DMS53 (cell line): ENCODE results near the gene YIPF4.
"Not testable (repeated sequence)": the region's sequence is repeated elsewhere in the genome, so short reads cannot be mapped to it uniquely, and the experiment has no call there.

Source experiments
- DNase-seq: peaks from one replicate; lab custom pipeline; 2025; lab: John Stamatoyannopoulos, UW

The YIPF4 gene

DNA sequence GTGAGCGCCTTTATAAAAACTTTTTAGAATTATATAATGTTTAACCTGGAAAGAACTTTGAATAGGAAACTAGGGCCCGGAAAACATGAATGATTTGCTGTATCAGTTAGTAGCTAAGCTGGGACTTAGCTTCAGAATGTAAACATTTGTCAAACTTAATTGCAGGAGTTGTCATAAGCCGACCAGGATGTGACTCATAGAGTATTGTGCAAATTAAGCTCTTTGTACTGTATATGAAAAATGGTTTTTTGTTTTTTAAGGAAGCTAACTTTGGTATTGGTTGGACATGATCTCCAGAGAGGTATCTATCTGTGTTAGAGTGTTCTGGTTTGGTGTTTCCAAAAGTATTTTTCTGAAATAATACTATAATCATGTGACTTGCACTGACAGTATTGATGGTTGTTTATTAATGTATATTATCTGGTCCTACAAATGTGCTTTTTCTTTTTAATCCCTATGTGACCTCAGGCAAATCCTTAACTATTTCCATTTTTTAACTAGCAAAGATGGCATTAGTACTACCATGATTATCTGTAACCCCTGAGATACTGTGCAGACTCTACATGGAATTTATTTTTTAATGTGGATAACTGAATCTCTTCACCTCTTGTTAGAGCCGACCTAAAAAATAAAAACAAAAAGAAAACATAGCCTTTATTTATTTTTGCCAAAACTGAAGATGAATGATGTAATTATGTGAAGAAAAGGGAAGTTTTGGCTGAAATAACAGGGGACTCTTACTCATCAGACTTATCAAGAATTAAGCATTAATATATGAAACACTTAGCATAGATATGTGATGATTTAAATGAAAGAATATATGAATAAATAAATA, 11.7 kb downstream of the YIPF4 start:
- peak; percentile 51 for DNase-seq

DNA sequence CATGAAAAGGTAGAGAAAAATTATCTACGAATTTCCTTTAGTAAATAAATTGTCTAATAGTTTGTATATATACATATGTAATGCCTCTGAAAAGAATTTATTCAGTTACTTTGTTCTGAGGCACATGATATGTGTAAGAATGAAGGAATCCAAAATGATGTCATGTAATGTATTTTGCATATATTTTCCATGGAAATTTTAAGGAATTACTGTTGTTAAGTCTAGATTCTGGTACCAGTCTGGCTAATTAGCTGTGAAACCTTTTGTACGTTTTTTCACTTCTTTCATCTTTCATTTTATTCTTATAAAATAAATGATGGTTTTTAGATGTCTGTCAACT, 12.3 kb downstream of the YIPF4 start:
- DNase-seq, result no peak

DNA sequence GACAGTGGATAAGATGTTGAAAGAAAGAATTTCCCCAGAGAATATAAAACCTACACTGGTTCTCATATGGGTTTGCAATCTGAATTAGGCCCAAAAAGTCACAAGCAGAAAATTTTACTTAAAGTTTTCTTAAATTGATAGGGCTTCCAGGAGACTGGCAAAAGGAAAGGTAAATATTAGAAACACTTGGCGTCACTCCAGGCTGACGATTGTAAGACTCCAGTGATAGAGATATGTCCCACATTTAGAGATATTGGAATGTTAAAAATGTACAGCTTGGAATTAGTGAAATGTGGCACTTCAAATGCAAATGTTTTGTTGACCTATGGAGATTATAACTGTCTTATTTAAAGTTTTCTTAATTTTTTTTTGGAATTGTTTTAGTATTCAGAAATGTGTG, 14.0 kb downstream of the YIPF4 start:
- DNase-seq, result no peak

DNA sequence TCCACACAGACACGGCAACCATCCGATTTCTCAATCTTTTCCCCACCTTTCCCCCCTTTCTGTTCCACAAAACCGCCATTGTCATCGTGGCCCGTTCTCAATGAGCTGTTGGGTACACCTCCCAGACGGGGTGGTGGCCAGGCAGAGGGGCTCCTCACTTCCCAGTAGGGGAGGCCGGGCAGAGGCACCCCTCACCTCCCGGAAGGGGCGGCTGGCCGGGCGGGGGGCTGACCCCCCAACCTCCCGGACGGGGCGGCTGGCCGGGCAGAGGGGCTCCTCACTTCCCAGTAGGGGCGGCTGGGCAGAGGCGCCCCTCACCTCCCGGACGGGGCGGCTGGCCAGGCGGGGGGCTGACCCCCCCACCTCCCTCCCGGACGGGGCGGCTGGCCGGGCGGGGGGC, 15.8 kb downstream of the YIPF4 start:
- DNase-seq, result not testable (repeated sequence)

DNA sequence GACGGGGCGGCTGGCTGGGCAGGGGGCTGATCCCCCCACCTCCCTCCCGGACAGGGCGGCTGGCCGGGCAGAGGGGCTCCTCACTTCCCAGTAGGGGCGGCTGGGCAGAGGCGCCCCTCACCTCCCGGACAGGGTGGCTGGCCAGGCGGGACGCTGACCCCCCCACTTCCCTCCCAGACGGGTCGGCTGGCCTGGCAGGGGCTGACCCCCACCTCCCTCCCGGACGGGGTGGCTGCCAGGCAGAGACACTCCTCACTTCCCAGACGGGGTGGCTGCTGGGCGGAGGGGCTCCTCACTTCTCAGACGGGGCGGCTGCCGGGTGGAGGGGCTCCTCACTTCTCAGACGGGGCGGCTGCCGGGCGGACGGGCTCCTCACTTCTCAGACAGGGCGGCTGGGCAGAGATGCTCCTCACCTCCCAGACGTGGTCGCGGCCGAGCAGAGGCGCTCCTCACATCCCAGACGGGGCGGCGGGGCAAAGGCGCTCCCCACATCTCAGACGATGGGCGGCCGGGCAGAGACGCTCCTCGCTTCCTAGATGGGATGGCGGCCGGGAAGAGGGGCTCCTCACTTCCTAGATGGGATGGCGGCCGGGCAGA, 16.4 kb downstream of the YIPF4 start:
- DNase-seq, result not testable (repeated sequence)

DNA sequence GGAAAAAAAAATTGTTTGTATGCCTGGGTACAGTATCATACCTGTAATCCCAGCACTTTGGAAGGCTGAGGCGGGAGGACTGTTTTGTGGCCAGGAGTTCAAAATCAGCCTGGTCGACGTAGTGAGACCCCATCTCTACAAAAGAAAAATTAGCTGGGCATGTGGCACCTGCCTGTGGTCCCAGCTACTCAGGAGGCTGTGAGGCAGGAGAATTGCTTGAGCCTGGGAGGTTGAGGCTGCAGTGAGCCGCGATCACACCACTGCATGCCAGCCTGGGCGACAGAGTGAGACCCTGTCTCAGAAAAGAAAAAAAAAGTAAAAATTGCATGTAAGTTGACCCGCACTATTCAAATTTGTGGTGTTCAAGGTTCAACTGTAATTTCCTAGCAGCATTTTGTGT, 32.9 kb downstream of the YIPF4 start:
- DNase-seq, result no peak

DNA sequence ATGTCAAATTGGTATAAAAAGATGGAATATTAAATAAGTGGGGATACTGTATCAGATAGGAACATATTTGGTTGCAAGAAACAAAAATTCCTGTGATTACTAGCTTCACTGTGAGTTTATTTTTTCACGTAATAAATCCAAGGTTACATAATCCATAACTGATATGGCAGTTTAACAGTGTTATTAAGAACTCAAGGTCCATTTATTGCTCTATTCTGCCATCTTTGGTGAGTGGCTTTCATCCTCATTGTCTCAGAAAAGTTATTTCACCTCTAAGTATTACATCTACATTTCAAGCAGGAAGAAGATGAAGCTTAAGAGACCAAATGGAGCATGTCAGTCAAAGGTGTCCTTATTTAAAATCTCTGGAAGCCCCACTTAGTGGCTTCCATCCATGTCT, 37.2 kb downstream of the YIPF4 start:
- DNase-seq, result no peak

DNA sequence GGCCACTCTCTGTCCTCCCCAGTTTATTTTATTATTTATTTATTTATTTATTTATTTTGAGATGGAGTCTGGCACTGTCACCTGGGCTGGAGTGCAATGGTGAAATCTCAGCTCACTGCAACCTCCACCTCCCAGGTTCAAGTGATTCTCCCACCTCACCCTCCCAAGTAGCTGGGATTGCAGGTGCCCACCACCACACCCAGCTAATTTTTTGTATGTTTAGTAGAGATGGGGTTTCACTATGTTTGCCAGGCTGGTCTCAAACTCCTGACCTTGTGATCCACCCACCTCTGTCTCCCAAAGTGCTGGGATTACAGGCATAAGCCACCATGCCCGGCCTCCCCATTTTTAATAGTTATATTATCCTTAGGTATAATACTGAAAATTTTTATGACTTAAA, 51.0 kb downstream of the YIPF4 start:
- DNase-seq, result not testable (repeated sequence)

DNA sequence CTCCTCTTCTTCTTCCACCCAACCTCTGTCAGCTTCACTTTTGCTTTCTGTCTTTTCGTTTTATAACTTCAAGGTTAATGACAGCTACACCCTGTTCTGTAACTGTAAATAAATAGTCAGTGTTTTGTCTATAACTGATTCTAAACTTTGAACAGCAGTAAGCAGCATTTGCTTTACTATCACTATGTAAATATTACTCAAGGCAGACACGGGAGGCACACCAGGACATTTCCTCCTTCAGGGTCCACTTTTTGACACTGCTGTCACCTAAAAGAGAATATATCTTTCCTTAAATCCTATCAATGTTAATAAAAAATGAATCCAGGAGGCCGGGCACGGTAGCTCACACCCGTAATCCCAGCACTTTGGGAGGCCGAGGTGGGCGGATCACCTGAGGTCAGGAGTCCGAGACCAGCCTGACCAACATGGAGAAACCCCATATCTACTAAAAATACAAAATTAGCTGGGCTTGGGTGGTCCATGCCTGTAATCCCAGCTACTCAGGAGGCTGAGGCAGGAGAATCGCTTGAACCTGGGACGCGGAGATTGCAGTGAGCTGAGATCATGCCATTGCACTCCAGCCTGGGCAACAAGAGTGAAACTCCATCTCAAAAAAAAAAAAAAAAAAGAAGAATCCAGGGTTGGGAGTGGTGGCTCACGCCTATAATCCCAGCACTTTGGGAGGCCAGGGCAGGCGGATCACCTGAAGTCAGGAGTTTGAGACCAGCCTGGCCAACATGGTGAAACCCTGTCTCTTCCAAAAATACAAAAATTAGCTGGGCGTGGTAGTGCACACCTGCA, 51.7 kb downstream of the YIPF4 start:
- peak; percentile 7 for DNase-seq

DNA sequence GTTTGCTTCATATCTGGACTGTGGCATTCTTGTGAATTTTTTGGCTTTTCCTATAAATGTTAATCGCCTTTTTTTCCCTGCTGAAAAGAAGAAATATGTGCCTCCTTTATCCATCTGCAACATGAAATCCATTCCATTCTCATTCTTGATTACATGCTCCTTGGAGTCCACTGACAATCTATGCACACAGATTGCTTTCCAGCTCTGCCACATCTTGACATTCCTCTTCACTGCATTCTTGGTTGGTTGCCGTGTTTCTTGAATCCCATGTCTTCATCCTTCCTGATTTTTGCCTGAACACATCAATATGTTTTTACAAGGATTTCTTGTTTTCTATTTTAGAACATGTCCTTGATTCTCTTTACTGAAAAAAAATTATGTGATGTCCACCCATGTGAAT, 52.4 kb downstream of the YIPF4 start:
- no peak for DNase-seq

DNA sequence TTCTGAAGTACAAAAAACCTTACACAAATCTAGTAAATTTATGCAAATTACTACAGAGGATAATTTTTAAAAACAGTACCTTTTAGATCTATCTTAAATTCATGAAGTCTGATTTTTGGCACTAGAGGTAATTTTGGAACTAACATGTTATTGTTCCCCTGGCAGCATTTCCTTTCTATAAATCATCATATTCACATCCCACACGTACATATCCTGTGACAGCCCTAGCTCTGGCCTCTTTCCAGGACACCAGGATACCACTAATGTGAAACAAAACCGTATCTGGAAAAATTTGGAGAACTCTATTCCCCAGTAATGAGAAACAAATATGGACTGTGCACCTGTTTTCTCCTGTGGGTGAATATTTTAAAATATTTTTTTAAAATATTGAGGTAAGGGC, 65.1 kb downstream of the YIPF4 start:
- no peak for DNase-seq

DNA sequence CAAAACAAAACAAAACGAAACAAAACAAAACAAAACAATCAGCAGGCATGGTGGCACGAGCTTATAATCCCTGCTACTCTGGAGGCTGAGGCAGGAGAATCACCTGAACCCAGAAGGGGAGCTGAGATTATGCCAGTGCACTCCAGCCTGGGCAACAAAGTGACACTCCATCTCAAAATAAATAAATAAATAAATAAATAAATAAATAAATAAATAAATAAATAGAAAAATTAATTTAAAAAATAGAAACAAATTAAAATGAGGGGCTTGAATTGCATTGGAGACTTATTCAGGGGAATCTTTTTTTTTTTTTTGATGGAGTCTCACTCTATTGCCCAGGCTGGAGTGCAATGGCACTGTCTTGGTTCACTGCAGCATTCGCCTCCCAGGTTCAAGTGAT, 73.1 kb downstream of the YIPF4 start:
- DNase-seq, result not testable (repeated sequence)

DNA sequence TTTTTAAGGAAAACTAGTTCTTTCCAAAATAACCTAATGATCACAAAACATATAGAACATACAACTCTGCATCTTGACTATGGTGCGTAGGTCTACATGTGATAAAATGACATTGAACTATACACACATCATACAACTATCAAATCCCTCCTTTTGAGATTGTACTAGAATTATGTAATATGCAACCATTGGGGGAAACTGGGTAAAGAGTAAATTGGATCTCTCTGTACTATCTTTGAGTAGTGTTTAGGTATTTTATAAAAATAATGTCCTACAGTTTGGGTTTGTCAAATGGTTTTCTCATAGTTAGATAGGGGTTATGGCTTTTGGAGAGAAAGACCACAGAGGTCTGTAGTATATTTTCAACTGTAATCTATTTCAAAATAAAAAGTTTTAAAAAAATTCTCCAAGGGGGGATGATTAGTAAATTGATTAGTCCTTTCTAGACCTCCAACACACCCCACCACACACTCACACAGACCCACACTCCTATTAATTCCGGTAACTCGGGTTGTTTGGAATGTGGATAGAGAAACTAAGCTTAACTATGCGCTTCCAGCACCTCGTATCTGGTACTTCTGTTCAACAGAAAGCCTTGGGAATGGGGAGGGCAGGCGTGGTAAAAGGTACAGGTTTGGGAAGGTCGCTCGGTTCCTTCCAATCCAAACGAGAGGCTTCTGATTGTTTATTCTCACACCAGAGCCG, 78.4 kb downstream of the YIPF4 start:
- peak; percentile 30 for DNase-seq

DNA sequence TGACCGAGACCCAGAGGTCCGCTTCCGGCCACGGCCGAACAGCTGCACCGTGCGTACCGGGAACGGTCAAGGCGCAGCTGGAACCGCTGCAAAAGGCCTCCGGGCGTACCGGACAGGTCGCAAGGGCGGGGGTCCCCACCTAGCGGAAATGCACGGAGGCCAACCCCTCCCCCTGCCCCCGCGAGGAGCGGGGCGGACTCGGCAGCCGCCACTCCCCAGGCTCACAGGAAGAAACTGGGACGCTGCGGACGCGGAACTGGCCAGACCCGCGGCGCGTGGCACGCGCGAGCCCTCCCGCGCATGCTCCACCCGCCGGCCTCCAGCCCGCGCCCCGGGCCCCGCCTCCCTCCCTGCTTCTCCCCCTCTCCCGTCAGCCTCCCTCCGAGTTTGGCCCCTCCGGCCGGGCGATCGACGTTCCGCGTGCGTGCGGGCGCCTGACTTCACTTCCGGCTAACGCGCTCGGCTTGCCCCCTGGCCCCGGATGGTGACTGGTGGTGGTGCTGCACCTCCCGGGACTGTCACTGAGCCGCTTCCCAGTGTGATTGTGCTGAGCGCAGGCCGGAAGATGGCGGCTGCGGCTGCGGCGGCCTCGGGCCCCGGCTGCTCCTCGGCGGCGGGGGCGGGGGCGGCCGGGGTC, 79.1 kb downstream of the YIPF4 start, which contains the start of gene BIRC6:
Gene BIRC6 (plus strand): TSS at position 343 of the 637 bp plus-strand sequence. CDS start 139 bp downstream, at position 482.
- DNase-seq, result peak; percentile 97

DNA sequence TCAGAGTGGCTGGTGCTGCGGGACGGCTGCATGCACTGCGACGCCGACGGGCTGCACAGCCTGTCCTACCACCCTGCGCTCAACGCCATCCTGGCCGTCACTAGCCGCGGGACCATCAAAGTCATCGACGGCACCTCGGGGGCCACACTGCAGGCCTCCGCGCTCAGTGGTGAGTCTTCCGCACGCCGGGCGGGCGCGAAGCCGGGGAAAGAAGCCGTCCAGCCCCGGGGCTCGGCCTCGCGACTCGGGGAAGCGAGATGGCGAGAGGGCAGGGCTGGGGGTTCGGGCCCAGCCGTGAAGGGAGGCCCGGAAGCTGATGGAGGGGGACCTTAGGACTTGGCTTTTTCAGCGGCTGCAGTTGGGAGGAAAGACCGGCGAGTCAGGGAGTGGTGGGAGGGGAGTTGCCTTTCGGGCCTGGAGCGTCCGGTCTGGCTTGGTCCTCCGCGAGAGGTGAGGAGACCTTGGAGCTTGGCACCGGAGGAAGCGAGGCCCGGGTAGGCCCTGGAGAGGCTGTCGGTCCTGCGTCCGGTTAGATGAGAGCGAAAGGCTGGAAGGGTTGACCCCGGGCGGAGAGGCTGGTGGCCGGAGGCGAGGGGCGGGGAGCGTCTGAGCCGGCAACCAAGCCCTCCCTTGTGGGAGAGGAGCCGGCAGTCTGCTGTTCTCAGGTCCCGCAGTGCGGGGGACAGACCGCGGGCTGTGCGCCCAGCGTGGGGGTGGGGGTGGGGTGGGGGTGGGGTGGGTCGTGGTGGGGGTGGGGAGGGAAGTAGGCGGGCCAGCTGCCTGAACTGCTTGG, 79.8 kb downstream of the YIPF4 start:
- DNase-seq, result peak; percentile 68

DNA sequence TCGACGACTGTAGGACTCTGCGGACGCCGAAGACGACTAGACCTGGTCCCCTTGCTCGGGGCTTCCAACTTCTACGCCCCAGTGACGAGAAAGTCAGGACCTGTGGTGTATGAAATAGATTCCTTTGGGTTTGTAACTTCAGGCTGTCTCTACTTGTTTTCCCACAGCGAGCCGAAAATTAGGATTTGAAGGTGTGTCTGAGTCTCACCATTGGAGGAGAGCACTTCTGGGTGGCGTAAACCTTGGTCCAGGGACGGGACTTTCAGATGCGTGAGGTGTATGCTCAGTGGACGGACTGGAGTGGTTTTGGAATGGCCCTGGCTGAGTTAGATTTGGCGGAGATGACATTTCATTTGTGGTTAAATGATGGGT, 80.4 kb downstream of the YIPF4 start:
- no peak for DNase-seq

DNA sequence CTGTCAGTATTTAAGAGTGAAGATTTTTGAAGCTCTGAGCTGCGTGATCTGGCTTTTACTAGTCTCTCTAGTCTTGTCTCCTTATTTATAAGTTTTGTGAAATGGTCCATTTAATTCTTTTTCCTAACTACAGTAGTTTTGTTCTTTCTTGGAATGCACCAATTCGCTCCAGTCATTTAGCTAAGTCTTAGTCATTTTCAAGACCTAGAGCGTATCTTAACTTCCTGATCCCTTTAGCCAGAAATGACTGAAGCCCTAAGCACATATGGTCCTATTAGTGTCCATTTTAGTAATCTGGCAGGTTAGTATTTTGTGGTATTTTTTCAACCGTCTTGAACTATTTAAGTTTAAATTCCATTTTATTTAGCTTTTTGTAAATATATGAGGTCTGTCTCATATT, 82.7 kb downstream of the YIPF4 start:
- no peak for DNase-seq

DNA sequence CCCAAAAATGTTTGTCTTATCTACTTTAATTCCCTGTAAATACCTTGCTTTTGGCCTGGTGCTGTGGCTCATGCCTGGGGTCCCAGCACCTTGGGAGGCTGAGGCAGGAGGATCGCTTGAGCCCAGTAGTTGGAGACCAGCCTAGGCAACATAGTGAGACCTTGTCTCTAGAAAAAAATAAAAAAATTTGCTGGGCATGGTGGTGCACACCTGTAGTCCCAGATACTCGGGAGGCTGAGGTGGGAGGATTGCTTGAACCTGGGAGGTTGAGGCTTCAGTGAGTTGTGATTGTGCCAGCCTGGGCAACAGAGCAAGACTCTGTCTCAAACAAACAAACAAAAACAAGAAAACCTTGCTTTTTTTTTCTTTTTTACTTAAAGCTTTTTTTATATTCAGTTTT, 85.3 kb downstream of the YIPF4 start:
- not testable (repeated sequence) for DNase-seq

DNA sequence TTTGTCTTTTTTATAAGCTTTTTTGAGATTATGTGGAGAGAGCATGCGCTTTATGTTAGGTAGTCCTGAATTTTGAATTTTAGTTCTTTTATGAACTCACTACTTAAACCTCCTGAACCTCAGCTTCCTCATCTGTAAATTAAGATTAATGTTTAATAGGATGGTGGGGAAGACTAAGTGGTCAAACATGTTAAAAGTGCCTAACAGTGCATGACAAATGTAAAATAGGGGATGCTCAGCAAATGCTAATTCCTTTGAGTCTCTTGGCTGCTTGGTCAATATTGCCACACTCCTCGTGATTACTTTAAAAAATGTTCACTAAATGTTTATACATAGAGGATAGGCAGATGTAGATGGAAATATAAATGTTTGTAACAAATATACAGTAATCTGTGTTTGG, 85.9 kb downstream of the YIPF4 start:
- no peak for DNase-seq

DNA sequence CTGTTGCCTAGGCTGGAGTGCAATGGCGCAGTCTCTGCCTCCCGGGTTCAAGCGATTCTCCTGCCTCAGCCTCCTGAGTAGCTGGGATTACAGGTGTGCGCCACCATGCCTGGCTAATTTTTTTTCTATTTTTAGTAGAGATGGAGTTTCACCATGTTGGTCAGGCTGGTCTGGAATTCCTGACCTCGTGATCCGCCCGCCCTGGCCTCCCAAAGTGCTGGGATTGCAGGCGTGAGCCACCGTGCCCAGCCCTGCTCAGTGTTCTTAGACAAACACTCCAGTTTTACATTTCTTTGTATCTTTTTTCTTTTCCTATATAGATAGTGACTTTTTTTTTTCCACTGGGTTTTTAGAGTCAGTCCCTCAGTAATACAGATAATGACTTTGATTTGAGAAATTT, 86.6 kb downstream of the YIPF4 start:
- DNase-seq, result not testable (repeated sequence)

DNA sequence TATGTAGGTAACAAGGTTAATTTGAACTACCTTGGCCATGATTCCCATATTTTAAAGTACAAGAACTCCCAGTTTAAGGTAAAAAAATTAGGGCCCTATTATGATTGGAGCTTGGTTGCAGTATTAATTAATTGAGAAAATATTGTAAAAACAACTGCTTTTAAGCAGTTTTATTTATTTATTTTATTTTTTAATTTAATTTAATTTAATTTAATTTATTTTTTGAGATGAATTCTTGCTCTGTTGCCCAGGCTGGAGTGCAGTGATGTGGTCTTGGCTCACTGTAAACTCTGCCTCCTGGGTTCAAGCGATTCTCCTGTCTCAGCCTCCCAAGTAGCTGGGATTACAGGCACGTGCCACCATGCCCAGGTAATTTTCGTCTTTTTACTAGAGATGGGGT, 88.0 kb downstream of the YIPF4 start:
- DNase-seq, result not testable (repeated sequence)
